ENCODE measurements around the gene ATG4B. TPM values are rescaled to one million over a fixed set of nuclear protein-coding genes. Genes with fewer than 3 reads are reported as not detected.
"Not testable (repeated sequence)": the region's sequence is repeated elsewhere in the genome, so short reads cannot be mapped to it uniquely, and the experiment has no call there.

ATG4B gene
- total and polyA plus RNA-seq, 2 of the 8 experiments (the other 6 are each of a cell fraction or from before 2014, with no cell fraction given) = 103 to 155 TPM

DNA sequence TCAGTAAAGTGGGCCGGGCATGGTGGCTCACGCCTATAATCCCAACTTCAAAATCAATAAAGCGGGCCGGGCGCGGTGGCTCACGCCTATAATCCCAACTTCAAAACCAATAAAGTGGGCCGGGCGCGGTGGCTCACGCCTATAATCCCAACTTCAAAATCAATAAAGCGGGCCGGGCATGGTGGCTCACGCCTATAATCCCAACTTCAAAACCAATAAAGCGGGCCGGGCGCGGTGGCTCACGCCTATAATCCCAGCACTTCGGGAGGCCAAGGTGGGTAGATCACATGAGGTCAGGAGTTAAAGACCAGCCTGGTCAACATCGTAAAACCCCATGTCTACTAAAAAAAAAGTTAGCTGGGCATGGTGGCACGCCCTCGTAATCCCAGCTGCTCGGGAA is 25.2 kb downstream of the ATG4B start:
- H2BK15ac ChIP-seq (ENCODE audit: low read length); H2AFZ ChIP-seq (ENCODE audit: low read length); H3K79me1 ChIP-seq (ENCODE audit: low read depth, low read length); H3K18ac ChIP-seq (ENCODE audit: extremely low read depth, low read length); FAIRE-seq; H3K4me3 ChIP-seq (ENCODE audit: extremely low read depth in 1 of 4, insufficient read depth in 2 of 4, low read depth in 3 of 4, low read length in 4 of 4); H3K79me2 ChIP-seq (ENCODE audit: control insufficient read depth in 1 of 2, insufficient read depth in 2 of 2, low read length in 2 of 2); H3K4me2 ChIP-seq (ENCODE audit: insufficient read depth in 1 of 2, low read depth in 2 of 2, low read length in 2 of 2); H3K4ac ChIP-seq (replicated peaks; ENCODE audit: insufficient read length, low read depth, low read length); H2BK5ac ChIP-seq (ENCODE audit: low read depth, low read length); H2BK120ac ChIP-seq (replicated peaks; ENCODE audit: low read depth, low read length); H4K8ac ChIP-seq (ENCODE audit: extremely low read depth, insufficient read depth, low read length); H2BK12ac ChIP-seq (ENCODE audit: low read depth, low read length); H2BK20ac ChIP-seq (ENCODE audit: low read length); H2AK5ac ChIP-seq (ENCODE audit: low read depth, low read length); H3K23ac ChIP-seq (ENCODE audit: insufficient read length); H3K23me2 ChIP-seq (ENCODE audit: low read depth, low read length); H4K91ac ChIP-seq (replicated peaks; ENCODE audit: insufficient read length, low read length); H3K9ac ChIP-seq (replicated peaks in 1 of 4; ENCODE audit: extremely low read depth in 1 of 4, low read depth in 3 of 4, low read length in 3 of 4); H3K56ac ChIP-seq (replicated peaks; ENCODE audit: insufficient read length, low read depth, low read length); DNase-seq (ENCODE audit: low read depth in 1 of 2, low spot score in 2 of 2); H3K14ac ChIP-seq (ENCODE audit: insufficient read length); H3K9me3 ChIP-seq (ENCODE audit: insufficient read depth in 2 of 2, low read depth in 1 of 2, low read length in 1 of 2); H3K4me1 ChIP-seq (replicated peaks in 1 of 4; ENCODE audit: control insufficient read depth in 3 of 4, insufficient read depth in 4 of 4, low read length in 3 of 4); H3K27me3 ChIP-seq (replicated peaks in 1 of 4; ENCODE audit: control insufficient read depth in 3 of 4, extremely low read depth in 1 of 4, insufficient read depth in 3 of 4, low read length in 3 of 4); H4K5ac ChIP-seq (ENCODE audit: insufficient read length, low read depth, low read length); H3K27ac ChIP-seq (ENCODE audit: low read depth, low read length): not testable (repeated sequence)
- CTCF ChIA-PET (ENCODE audit: partially characterized antibody) = interaction anchor here (0.8 to 0.9 kb wide), 2 partner anchors 50 to 420 kb away, joined by 3 read pairs; no protein-coding TSS in a partner anchor
- WGBS, 2 experiments (ENCODE audit: extremely low coverage in 1 of 2, insufficient coverage in 1 of 2, insufficient read length in 1 of 2, insufficient replicate concordance in 2 of 2, low coverage in 1 of 2, low lambda C conversion rate in 2 of 2, missing lambda C conversion rate in 1 of 2) = 91% methylated on average over 20 of the region's 24 CpGs; no CpG with 5 or more reads in 1 of the 2 experiments
- Histone ChIP-seq H3K36me3 (ENCODE audit: control insufficient read depth in 2 of 4, insufficient read depth in 4 of 4, low read length in 3 of 4) (peaks cover 3 to 24% (median 13%) of the 10 kb centered on the region in 4 experiments; a peak in 6 of 8 replicates), H4K20me1 (replicated peaks in 1 of 2; ENCODE audit: control insufficient read depth in 1 of 2, insufficient read depth in 2 of 2, low read length in 2 of 2) (peaks cover 14 to 15% of the 10 kb centered on the region in 2 experiments)
- POLR2A ChIA-PET (ENCODE audit: partially characterized antibody) = interaction anchor here (0.7 to 1.1 kb wide), 3 partner anchors 17 to 206 kb away, joined by 3 to 5 read pairs (median 3); no protein-coding TSS in a partner anchor

Measured in H1 (cell line).